Trophoblast cell (in vitro differentiated cells and primary cell): ENCODE data around the gene BACH2.

Experiments
- DNase-seq, 2 donors: peaks; one replicate each; pipeline ENCODE4 v3.0.0-alpha.2; 2016
- H2AFZ ChIP-seq: 2 replicates; pipeline ENCODE4 v1.6.1; 2013; ENCODE audit warnings: low read length, moderate library complexity, mild to moderate bottlenecking; ENCODE audit not compliant: insufficient read depth, poor library complexity
- H2AK5ac ChIP-seq: 2 replicates; pipeline ENCODE4 v1.6.1; 2013; ENCODE audit warnings: mild to moderate bottlenecking, low read length
- H2BK120ac ChIP-seq: 2 replicates; pipeline ENCODE4 v1.6.1; 2013; ENCODE audit warnings: low read length, mild to moderate bottlenecking, moderate library complexity; ENCODE audit not compliant: insufficient read depth, poor library complexity
- H2BK12ac ChIP-seq: 2 replicates; pipeline ENCODE4 v1.6.1; 2013; ENCODE audit warnings: mild to moderate bottlenecking, low read length, moderate library complexity
- H2BK5ac ChIP-seq: 2 replicates; pipeline ENCODE4 v1.6.1; 2013; ENCODE audit warnings: low read length, low read depth, moderate library complexity, mild to moderate bottlenecking; ENCODE audit not compliant: poor library complexity
- H3K14ac ChIP-seq: 2 replicates; pipeline ENCODE4 v1.6.1; 2013; ENCODE audit warnings: mild to moderate bottlenecking, low read length
- H3K18ac ChIP-seq: 2 replicates; pipeline ENCODE4 v1.6.1; 2013; ENCODE audit warnings: mild to moderate bottlenecking, low read length
- H3K23ac ChIP-seq: 2 replicates; pipeline ENCODE4 v1.6.1; 2013; ENCODE audit warnings: low read length
- H3K27ac ChIP-seq: 2 replicates; pipeline ENCODE4 v1.5.1; 2013; ENCODE audit warnings: low read depth, mild to moderate bottlenecking, inconsistent platforms, low read length, moderate library complexity
- H3K27me3 ChIP-seq: 2 replicates; pipeline ENCODE4 v1.6.1; 2013; ENCODE audit warnings: inconsistent platforms, mild to moderate bottlenecking, low read length, moderate library complexity; ENCODE audit not compliant: insufficient read depth
- H3K36me3 ChIP-seq, 2 experiments: 1 replicate in 1 of 2; 2 replicates in 1 of 2; pipeline ENCODE4 v1.6.1; 2013; ENCODE audit warnings: low read length in 2 of 2, mild to moderate bottlenecking in 2 of 2, moderate library complexity in 1 of 2; ENCODE audit not compliant: insufficient read depth in 2 of 2, control insufficient read depth in 1 of 2
- H3K4ac ChIP-seq: 2 replicates; pipeline ENCODE4 v1.6.1; 2013; ENCODE audit warnings: low read depth, mild to moderate bottlenecking, low read length, moderate library complexity
- H3K4me1 ChIP-seq, 2 experiments: 1 replicate in 1 of 2; 2 replicates in 1 of 2; pipeline ENCODE4 v1.6.1; 2013; ENCODE audit warnings: low read length in 2 of 2, mild to moderate bottlenecking in 2 of 2, moderate library complexity in 1 of 2; ENCODE audit not compliant: insufficient read depth in 2 of 2, control insufficient read depth in 1 of 2
- H3K4me2 ChIP-seq: 2 replicates; pipeline ENCODE4 v1.6.1; 2013; ENCODE audit warnings: inconsistent platforms, mild to moderate bottlenecking, low read length, moderate library complexity
- H3K4me3 ChIP-seq: 2 replicates; pipeline ENCODE4 v1.5.1; 2013; ENCODE audit warnings: mild to moderate bottlenecking, low read depth, low read length, inconsistent platforms
- H3K79me1 ChIP-seq: one replicate; pipeline ENCODE4 v1.6.1; 2013; ENCODE audit warnings: low read length
- H3K79me2 ChIP-seq: 2 replicates; pipeline ENCODE4 v1.6.1; 2013; ENCODE audit warnings: low read length, mild to moderate bottlenecking; ENCODE audit not compliant: control insufficient read depth, insufficient read depth, poor library complexity
- H3K9ac ChIP-seq: 2 replicates; pipeline ENCODE4 v1.6.1; 2013; ENCODE audit warnings: mild to moderate bottlenecking, low read length
- H3K9me3 ChIP-seq: 2 replicates; pipeline ENCODE4 v1.6.1; 2013; ENCODE audit warnings: low read depth, mild to moderate bottlenecking, control low read depth, inconsistent platforms, low read length; ENCODE audit not compliant: insufficient read depth
- H4K12ac ChIP-seq: 2 replicates; pipeline ENCODE4 v1.6.1; 2013; ENCODE audit warnings: low read depth, mild to moderate bottlenecking, low read length, moderate library complexity
- H4K8ac ChIP-seq: 2 replicates; pipeline ENCODE4 v1.6.1; 2013; ENCODE audit warnings: low read depth, mild to moderate bottlenecking, low read length, moderate library complexity
- H4K91ac ChIP-seq: one replicate; pipeline ENCODE4 v1.6.1; 2013; ENCODE audit warnings: low read depth, mild to moderate bottlenecking, low read length, moderate library complexity
- whole genome bisulfite sequencing: extraction: QIAGEN DNeasy Blood & Tissue Kit; methylation state at CpG from one replicate; pipeline ENCODE4 v1.1.7; 2013; ENCODE audit warnings: missing lambda C conversion rate; ENCODE audit not compliant: insufficient read length, insufficient coverage; ENCODE audit errors: extremely low coverage; 5-methylcytosine and 5-hydroxymethylcytosine counted together

Gene BACH2

DNA sequence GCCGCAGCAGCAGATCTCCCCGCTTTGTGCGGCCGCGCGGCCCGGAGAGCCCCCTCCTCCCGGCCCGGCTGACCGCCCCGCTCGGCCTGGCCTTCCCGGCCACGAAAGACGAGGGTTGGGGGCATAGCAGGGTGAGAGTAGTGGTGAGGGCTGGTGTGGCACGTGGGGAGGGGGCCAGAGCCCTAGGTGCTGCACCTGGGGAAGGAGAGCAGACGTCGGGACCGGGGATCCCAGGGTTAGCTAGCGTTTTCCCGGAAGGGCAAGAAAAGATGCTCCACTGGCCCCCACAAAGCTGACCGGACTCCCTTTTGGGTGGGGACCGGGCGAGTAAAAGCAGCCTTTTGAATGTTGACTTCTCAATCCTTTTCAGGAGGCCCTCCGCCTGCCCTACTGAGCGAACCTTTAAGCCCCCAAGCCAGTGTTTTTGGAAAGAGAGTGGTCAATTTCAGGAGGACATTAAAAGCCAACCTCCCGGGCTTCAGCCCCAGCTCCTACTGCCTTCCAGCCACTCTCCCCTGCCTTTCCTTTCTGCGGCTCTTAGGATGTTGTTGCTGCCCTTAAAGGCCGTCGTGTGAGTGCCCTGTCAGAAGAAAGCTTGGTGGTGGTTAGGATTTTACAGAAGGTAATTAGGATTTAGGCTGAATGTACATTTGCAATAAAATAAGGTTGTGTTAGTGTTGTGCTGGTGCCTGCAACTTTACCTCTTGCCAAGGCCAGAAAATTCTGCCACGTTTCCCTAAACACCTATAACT is 648 bp upstream of the BACH2 start:
- Histone ChIP-seq H3K9ac (peak overlapping the region; percentile 86), H3K23ac (peak overlapping the region; percentile 54), H4K8ac (peak overlapping the region; percentile 86), H3K4me3 (peak overlapping the region; percentile 79), H2BK5ac (peak overlapping the region; percentile 18), H2AK5ac (no peak overlapping the region), H3K27ac (no peak overlapping the region), H3K4me2 (peak overlapping the region; percentile 95), H3K79me1 (peaks cover 14% of the 10 kb centered on the region), H2BK12ac (peak overlapping the region; percentile 75), H3K27me3 (peaks cover 7% of the 10 kb centered on the region), H4K12ac (peak overlapping the region; percentile 5), H2BK120ac (peak overlapping the region; percentile 70), H2AFZ (peak overlapping the region; percentile 53), H3K9me3 (no peaks in the 10 kb centered on the region), H3K4ac (peak overlapping the region; percentile 21), H3K4me1 (peaks cover 4 to 6% of the 10 kb centered on the region in 2 experiments), H3K79me2 (peaks cover 4% of the 10 kb centered on the region), H3K18ac (peak overlapping the region; percentile 57), H4K91ac (peak overlapping the region; percentile 56), H3K36me3 (no peaks in the 10 kb centered on the region), H3K14ac (peak overlapping the region; percentile 48)
- WGBS = no CpG with 5 or more reads among the region's 31 CpGs
- no peak for DNase-seq

DNA sequence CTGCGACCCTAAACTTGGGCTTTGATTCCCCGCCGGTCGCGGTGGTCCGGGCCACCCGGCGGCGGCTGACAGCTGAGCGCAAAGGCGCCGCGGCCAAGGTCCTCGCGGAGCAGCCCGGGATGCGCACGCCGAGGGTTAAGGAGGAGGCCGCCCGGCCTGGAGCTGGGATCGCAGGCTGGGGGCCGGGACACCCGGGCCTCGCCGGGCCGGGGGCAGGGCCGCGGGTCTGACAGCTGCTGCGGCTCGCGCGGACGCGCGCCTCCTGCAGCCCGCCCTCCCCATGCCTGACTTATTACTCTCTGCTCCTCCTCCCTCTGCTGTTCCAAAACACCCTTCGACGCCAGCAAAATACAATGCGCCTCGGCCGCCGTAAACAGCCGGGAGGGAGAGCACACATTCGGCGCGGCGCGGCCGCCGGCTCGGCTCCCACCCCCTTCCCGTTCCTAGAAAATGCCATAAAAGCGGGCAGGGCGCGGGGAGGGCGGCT is 746 bp downstream of the BACH2 start:
- H2AK5ac ChIP-seq = no peak overlapping the region
- no peak overlapping the region for H2BK12ac ChIP-seq
- H3K14ac ChIP-seq = no peak overlapping the region
- H3K4me3 ChIP-seq = peak overlapping the region; percentile 87
- peak overlapping the region; percentile 18 for H3K27ac ChIP-seq
- peak overlapping the region; percentile 12 for H4K8ac ChIP-seq
- no CpG with 5 or more reads among the region's 57 CpGs for WGBS
- H3K4ac ChIP-seq = no peak overlapping the region
- H3K79me1 ChIP-seq = peaks cover 14% of the 10 kb centered on the region
- peak; percentile 61 to 64 for DNase-seq
- H3K27me3 ChIP-seq = peaks cover 7% of the 10 kb centered on the region
- no peaks in the 10 kb centered on the region for H3K36me3 ChIP-seq
- H3K9ac ChIP-seq = peak overlapping the region; percentile 71
- peak overlapping the region; percentile 10 for H4K91ac ChIP-seq
- H3K79me2 ChIP-seq = peaks cover 4% of the 10 kb centered on the region
- H2BK120ac ChIP-seq = no peak overlapping the region
- no peak overlapping the region for H2AFZ ChIP-seq
- peaks cover 4 to 6% of the 10 kb centered on the region in 2 experiments for H3K4me1 ChIP-seq
- H3K23ac ChIP-seq = no peak overlapping the region
- peak overlapping the region; percentile 97 for H3K4me2 ChIP-seq
- no peak overlapping the region for H4K12ac ChIP-seq
- H2BK5ac ChIP-seq = peak overlapping the region; percentile 32
- H3K18ac ChIP-seq = peak overlapping the region; percentile 89
- no peaks in the 10 kb centered on the region for H3K9me3 ChIP-seq

DNA sequence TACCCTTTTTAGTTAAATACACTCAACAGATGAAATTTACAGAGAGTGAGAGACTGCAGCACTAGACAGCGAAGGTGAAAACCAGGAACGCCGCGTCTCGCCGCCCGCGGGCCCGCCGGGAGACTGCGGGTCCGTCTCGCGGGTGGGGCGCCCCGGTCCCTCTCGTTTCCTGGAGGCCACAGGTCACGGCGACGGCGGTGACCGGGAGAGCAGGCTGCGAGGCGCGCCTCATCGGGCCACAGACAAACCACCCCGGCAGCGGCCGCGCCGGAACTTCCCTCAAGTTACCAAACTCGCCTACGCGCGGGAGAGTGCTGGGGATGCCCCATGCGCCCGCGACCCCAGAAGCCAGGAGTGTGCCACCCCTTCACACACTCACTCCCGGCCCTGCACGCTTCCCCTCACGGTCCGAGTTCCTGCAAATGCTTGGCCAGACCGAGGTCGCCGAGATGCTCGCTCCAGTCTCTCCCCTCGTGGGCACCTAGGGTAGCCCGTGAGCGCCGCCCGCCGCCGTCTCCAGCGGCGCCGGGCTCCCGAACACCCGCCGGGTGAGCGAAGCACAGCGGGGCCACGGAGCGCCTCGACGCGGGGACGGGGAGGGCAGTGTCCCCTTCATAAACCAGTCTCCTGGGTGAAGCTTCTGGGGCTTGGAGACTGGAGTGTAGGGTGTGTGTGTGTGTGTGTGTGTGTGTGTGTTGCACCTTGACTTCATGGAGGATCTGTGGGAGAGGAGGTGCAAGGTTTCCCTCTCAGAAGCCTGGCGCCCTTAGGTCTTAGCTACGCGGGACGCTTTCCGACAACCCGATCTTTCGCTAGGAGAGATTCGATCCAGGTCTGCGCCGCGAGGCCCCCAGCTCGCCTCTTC is 1.4 kb downstream of the BACH2 start:
- Histone ChIP-seq H2BK120ac (peak overlapping the region; percentile 23), H3K27ac (no peak overlapping the region), H3K4me3 (peak overlapping the region; percentile 87), H4K12ac (no peak overlapping the region), H3K79me1 (peaks cover 14% of the 10 kb centered on the region), H2BK12ac (peak overlapping the region; percentile 20), H3K14ac (peak overlapping the region; percentile 31), H4K91ac (peak overlapping the region; percentile 10), H3K23ac (no peak overlapping the region), H3K79me2 (peaks cover 4% of the 10 kb centered on the region), H3K9me3 (no peaks in the 10 kb centered on the region), H2AFZ (no peak overlapping the region), H3K9ac (peak overlapping the region; percentile 71), H3K18ac (peak overlapping the region; percentile 89), H3K4me2 (peak overlapping the region; percentile 97), H2AK5ac (no peak overlapping the region), H4K8ac (peak overlapping the region; percentile 43), H3K4me1 (peaks cover 4 to 6% of the 10 kb centered on the region in 2 experiments), H2BK5ac (peak overlapping the region; percentile 32), H3K4ac (peak overlapping the region; percentile 19), H3K36me3 (no peaks in the 10 kb centered on the region), H3K27me3 (peaks cover 7% of the 10 kb centered on the region)
- DNase-seq = peak in 1 of 2 donors; percentile 37
- no CpG with 5 or more reads among the region's 79 CpGs for WGBS

DNA sequence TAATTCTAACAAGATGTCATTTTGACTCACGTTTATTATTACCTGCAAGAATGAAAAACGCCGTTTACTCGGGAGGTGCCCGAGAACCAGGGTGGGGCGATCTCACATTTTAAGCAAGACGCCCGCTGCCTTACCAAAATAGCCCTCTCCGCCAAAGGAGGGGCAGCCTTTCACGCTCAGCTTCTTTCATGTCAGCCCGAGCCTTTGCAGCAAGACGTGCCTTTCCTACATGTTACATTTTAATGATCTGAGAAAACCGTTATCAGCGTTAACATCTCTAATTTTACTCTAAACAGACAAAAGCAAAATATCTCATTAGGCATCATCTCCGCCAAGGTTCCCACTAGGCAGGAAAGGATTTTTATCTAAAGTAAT is 2.0 kb downstream of the BACH2 start:
- Histone ChIP-seq H3K18ac (no peak overlapping the region), H3K27ac (no peak overlapping the region), H4K91ac (no peak overlapping the region), H3K36me3 (no peaks in the 10 kb centered on the region), H3K4me2 (peak overlapping the region; percentile 97), H4K12ac (no peak overlapping the region), H2BK5ac (no peak overlapping the region), H3K4me1 (peaks cover 4 to 6% of the 10 kb centered on the region in 2 experiments), H3K79me2 (peaks cover 4% of the 10 kb centered on the region), H2BK120ac (no peak overlapping the region), H3K79me1 (peaks cover 14% of the 10 kb centered on the region), H2AK5ac (no peak overlapping the region), H3K9ac (no peak overlapping the region), H2AFZ (no peak overlapping the region), H3K27me3 (peaks cover 7% of the 10 kb centered on the region), H3K23ac (no peak overlapping the region), H4K8ac (no peak overlapping the region), H3K9me3 (no peaks in the 10 kb centered on the region), H3K4ac (no peak overlapping the region), H3K14ac (no peak overlapping the region), H3K4me3 (no peak overlapping the region), H2BK12ac (no peak overlapping the region)
- WGBS = no CpG with 5 or more reads among the region's 15 CpGs
- DNase-seq = peak in 1 of 2 donors; percentile 20
